HepG2 (cell line): ENCODE measurements around the gene SERTAD2. TPM values are rescaled to one million over a fixed set of nuclear protein-coding genes. Genes with fewer than 3 reads are reported as not detected.

ENCODE experiments used
- ATAC-seq: fragments of 200-7000 bp; cut with Tn5 transposase; 3 replicates; pipeline ENCODE4 v1.9.1; 2020; ENCODE audit warnings: mild to moderate bottlenecking, moderate library complexity
- BruUV-seq: library from RNA; stranded (reverse); fragments of 400-500 nt; replicated peaks from 2 replicates; lab custom pipeline; 2021; lab: Mats Ljungman, UMichigan
- CTCF ChIA-PET: fragments of 300-600 bp; formaldehyde crosslinking; extraction: SDS; loops from one replicate; lab custom pipeline; 2021; ENCODE audit warnings: low total read pairs, inconsistent platforms, low intra/inter-chr PET ratio; lab: Yijun Ruan, JAX
- POLR2A ChIA-PET: fragments of 350-600 bp; sonication (Branson Sonifier 250); formaldehyde crosslinking; loops from one replicate; lab custom pipeline; 2020; ENCODE audit warnings: antibody characterized with exemption, inconsistent platforms; lab: Yijun Ruan, JAX
- DNase-seq: peaks from one replicate; pipeline ENCODE4 v3.0.0-alpha.2; 2015; ENCODE audit warnings: low spot score
- FAIRE-seq: peaks from 3 replicates; lab custom pipeline; 2011; peaks lifted over from hg19 to GRCh38; lab: Jason Lieb, UNC
- H2AFZ ChIP-seq: one replicate; pipeline ENCODE4 v1.6.1; 2011; ENCODE audit warnings: low read length, inconsistent platforms
- H3K27ac ChIP-seq: fragments of 300-600 bp; 3 replicates; pipeline ENCODE4 v1.8.0; 2011; ENCODE audit warnings: mixed run types, mild to moderate bottlenecking, mixed read lengths, low read length, inconsistent platforms; ENCODE audit not compliant: insufficient read depth; ENCODE audit errors: extremely low read length
- H3K27me3 ChIP-seq, 2 experiments: fragments of 200-600 bp in 1 of 2; 2 replicates in 1 of 2; 3 replicates in 1 of 2; pipeline versions ENCODE4 v1.6.0 to v1.8.0; 2011; ENCODE audit warnings: low read length in 2 of 2, mild to moderate bottlenecking in 2 of 2, moderate library complexity in 2 of 2, inconsistent platforms in 1 of 2; ENCODE audit not compliant: insufficient read depth in 2 of 2, control insufficient read depth in 1 of 2
- H3K36me3 ChIP-seq, 2 experiments: fragments of 200-600 bp in 1 of 2; replicated peaks in 1 of 2; 2 replicates in 1 of 2; 3 replicates in 1 of 2; pipeline versions ENCODE4 v1.5.1 to v1.8.0; 2011; ENCODE audit warnings: low read length in 2 of 2, inconsistent platforms in 1 of 2; ENCODE audit not compliant: insufficient read depth in 2 of 2, control insufficient read depth in 1 of 2
- H3K4me1 ChIP-seq: 2 replicates; pipeline ENCODE4 v1.5.1; 2012; ENCODE audit warnings: low read length, inconsistent platforms; ENCODE audit not compliant: insufficient read depth
- H3K4me2 ChIP-seq: 2 replicates; pipeline ENCODE4 v1.6.0; 2011; ENCODE audit warnings: low read depth, low read length, inconsistent platforms
- H3K4me3 ChIP-seq, 3 experiments: fragments of 200-600 bp in 1 of 3; sonication (generic), shearing (Covaris generic) in 1 of 3; replicated peaks in 1 of 3; 2 replicates each; pipeline ENCODE4 v1.5.1; 2011 to 2016; ENCODE audit warnings: low read length in 3 of 3, inconsistent platforms in 2 of 3, low read depth in 2 of 3, mild to moderate bottlenecking in 2 of 3, control low read depth in 1 of 3, mixed read lengths in 1 of 3; ENCODE audit not compliant: insufficient read depth in 1 of 3
- H3K79me2 ChIP-seq: one replicate; pipeline ENCODE4 v1.6.1; 2011; ENCODE audit warnings: low read length, inconsistent platforms; ENCODE audit not compliant: insufficient read depth
- H3K9ac ChIP-seq: 2 replicates; pipeline ENCODE4 v1.6.0; 2011; ENCODE audit warnings: mild to moderate bottlenecking, low read depth, low read length, inconsistent platforms; ENCODE audit not compliant: insufficient read depth
- H3K9me3 ChIP-seq: 2 replicates; pipeline ENCODE4 v1.5.1; 2012; ENCODE audit warnings: mild to moderate bottlenecking, low read length
- H4K20me1 ChIP-seq: 2 replicates; pipeline ENCODE4 v1.6.0; 2011; ENCODE audit warnings: inconsistent platforms, mild to moderate bottlenecking, low read length, moderate library complexity; ENCODE audit not compliant: insufficient read depth
- AGO2 ChIP-seq: fragments of 200-400 bp; formaldehyde crosslinking; optimal IDR thresholded peaks from 2 replicates; pipeline ENCODE3; 2017; ENCODE audit warnings: mild to moderate bottlenecking, low read depth, low read length, moderate library complexity
- BRCA1 ChIP-seq: sonication (generic); formaldehyde crosslinking; IDR thresholded peaks from 2 replicates; pipeline ENCODE4 v1.4.0; 2020; ENCODE audit warnings: missing genetic modification reagents
- ZBTB1 ChIP-seq: sonication (generic); formaldehyde crosslinking; IDR thresholded peaks from 2 replicates; pipeline ENCODE4 v1.4.0; 2020; ENCODE audit warnings: missing genetic modification reagents, borderline replicate concordance
- ZNF142 ChIP-seq: sonication (generic); formaldehyde crosslinking; IDR thresholded peaks from 2 replicates; pipeline ENCODE4 v1.4.0; 2020; ENCODE audit warnings: missing genetic modification reagents
- ZNF549 ChIP-seq: sonication (generic); formaldehyde crosslinking; IDR thresholded peaks from 2 replicates; pipeline ENCODE4 v1.5.0; 2020; ENCODE audit warnings: missing genetic modification reagents
- ZNF609 ChIP-seq: sonication (generic); formaldehyde crosslinking; IDR thresholded peaks from 2 replicates; pipeline ENCODE4 v1.4.0; 2020; ENCODE audit warnings: mild to moderate bottlenecking, missing genetic modification reagents, borderline replicate concordance
- ZSCAN21 ChIP-seq: sonication (generic); formaldehyde crosslinking; IDR thresholded peaks from 2 replicates; pipeline ENCODE4 v1.8.0; 2022; ENCODE audit warnings: mild to moderate bottlenecking, missing genetic modification reagents, moderate library complexity, borderline replicate concordance
- ZZZ3 ChIP-seq: sonication (generic); formaldehyde crosslinking; IDR thresholded peaks from 2 replicates; pipeline ENCODE4 v1.4.0; 2020; ENCODE audit warnings: missing genetic modification reagents, mild to moderate bottlenecking, borderline replicate concordance
- WGBS: methylation state at CpG from one replicate; pipeline ENCODE4 v1.1.6; 2017; ENCODE audit warnings: low lambda C conversion rate; 5-methylcytosine and 5-hydroxymethylcytosine counted together
- in situ Hi-C: cut with HindIII; loops from 2 replicates; pipeline ENCODE4 v1.10.0; 2017; ENCODE audit warnings: low pct_unique_long_range_greater_than_20kb; ENCODE audit not compliant: extremely low pct_ligation_motif_present
- intact Hi-C: fragments of 100-400 bp; cut with micrococcal nuclease; formaldehyde crosslinking; loops from one replicate; pipeline ENCODE4 v1.10.0; 2022; ENCODE audit not compliant: unreplicated experiment
- polyA plus RNA-seq, 8 experiments: library from polyadenylated mRNA; depleted of rRNA in 3 of 8; stranded (reverse) in 7 of 8; unstranded in 1 of 8; fragments of >200 nt; fragmentation: Illumina TruSeq in 4 of 8; extraction: Trizol in 4 of 8; gene quantifications; 2 replicates each; pipeline versions ENCODE4 v1.2.1 to v1.2.3, GENCODE V29; 2011 to 2016; ENCODE audit warnings: low read depth in 4 of 8, missing spikeins in 1 of 8, mixed read lengths in 1 of 8; ENCODE audit not compliant: insufficient read depth in 1 of 8
- total RNA-seq, 5 experiments: library from RNA; depleted of rRNA; stranded (reverse); fragments of >200 nt; fragmentation: Illumina TruSeq; extraction: Trizol; gene quantifications; 2 replicates each; pipeline ENCODE4 v1.2.3, GENCODE V29; 2016; ENCODE audit warnings: low read depth in 1 of 5
- TF ChIP-seq, protein P1 (sequence below): sonication (generic); formaldehyde crosslinking; IDR thresholded peaks from 2 replicates; pipeline ENCODE4 v1.4.0; 2020; ENCODE audit warnings: mild to moderate bottlenecking, missing genetic modification reagents, borderline replicate concordance

The SERTAD2 gene
- total and polyA plus RNA-seq, 2 of the 13 experiments (the other 11 are each of a cell fraction or from before 2014, with no cell fraction given) = 6.7 to 22.6 TPM

- H3K4me1 ChIP-seq = peaks cover 33% of the 10 kb centered on the region
- POLR2A ChIA-PET = no interaction called here
- no peak for ATAC-seq
- intact Hi-C loops = no loop called here
- H3K9me3 ChIP-seq = no peaks in the 10 kb centered on the region
- no peak for DNase-seq
- BruUV-seq = no TSS peak
- FAIRE-seq = no peak
- 83% methylated on average over 6 of the region's 6 CpGs for WGBS
- TF ChIP-seq ZNF549 (no peak), ZSCAN21 (no peak), BRCA1 (CRISPR knock-in tag) (no peak), ZZZ3 (CRISPR knock-in tag) (no peak), AGO2 (no peak), ZNF609 (CRISPR knock-in tag) (no peak), ZBTB1 (CRISPR knock-in tag) (no peak), ZNF142 (CRISPR knock-in tag) (no peak)
- TF ChIP-seq, protein P1, sequence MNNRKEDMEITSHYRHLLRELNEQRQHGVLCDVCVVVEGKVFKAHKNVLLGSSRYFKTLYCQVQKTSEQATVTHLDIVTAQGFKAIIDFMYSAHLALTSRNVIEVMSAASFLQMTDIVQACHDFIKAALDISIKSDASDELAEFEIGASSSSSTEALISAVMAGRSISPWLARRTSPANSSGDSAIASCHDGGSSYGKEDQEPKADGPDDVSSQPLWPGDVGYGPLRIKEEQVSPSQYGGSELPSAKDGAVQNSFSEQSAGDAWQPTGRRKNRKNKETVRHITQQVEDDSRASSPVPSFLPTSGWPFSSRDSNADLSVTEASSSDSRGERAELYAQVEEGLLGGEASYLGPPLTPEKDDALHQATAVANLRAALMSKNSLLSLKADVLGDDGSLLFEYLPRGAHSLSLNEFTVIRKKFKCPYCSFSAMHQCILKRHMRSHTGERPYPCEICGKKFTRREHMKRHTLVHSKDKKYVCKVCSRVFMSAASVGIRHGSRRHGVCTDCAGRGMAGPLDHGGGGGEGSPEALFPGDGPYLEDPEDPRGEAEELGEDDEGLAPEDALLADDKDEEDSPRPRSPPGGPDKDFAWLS = no peak
- no peaks in the 10 kb centered on the region for H3K79me2 ChIP-seq
- H3K27ac ChIP-seq = no peak overlapping the region
- no peak overlapping the region for H3K4me3 ChIP-seq
- H3K36me3 ChIP-seq = no peaks in the 10 kb centered on the region
- H3K4me2 ChIP-seq = no peak overlapping the region
- H4K20me1 ChIP-seq = no peaks in the 10 kb centered on the region
- H2AFZ ChIP-seq = no peak overlapping the region
- CTCF ChIA-PET = no interaction called here
- no peaks in the 10 kb centered on the region for H3K27me3 ChIP-seq
- in situ Hi-C loops = loop anchor here (25.0 kb wide), 1 partner anchor 952 kb away; no protein-coding TSS in a partner anchor
- H3K9ac ChIP-seq = no peak overlapping the region
Measured at GRCh38 chr2:64610316-64610855, 43.3 kb downstream of the SERTAD2 start.
